ENCODE measurements around the gene SNTG2. TPM values are rescaled to one million over a fixed set of nuclear protein-coding genes. Genes with fewer than 3 reads are reported as not detected.

The SNTG2 gene
- total RNA-seq, 1 donor = under 0.01 TPM

- no peak for DNase-seq (ENCODE audit: low read depth)
- H3K4me3 ChIP-seq (ENCODE audit: low read depth, low read length) = no peak overlapping the region
- no peak for TF ChIP-seq CTCF (IDR thresholded peaks at IDR 0.05; ENCODE audit: insufficient read depth, low read depth, low read length)
Observed at GRCh38 chr2:1115843-1116539, 165.3 kb downstream of the SNTG2 start.

- no peak for TF ChIP-seq CTCF (IDR thresholded peaks at IDR 0.05; ENCODE audit: insufficient read depth, low read depth, low read length)
- H3K4me3 ChIP-seq (ENCODE audit: low read depth, low read length) = no peak overlapping the region
- DNase-seq (ENCODE audit: low read depth) = no peak
Observed at GRCh38 chr2:1117569-1117968, 166.9 kb downstream of the SNTG2 start.

GRCh38 chr2:1125217-1125616 lies 174.6 kb downstream of the SNTG2 start:
- no peak overlapping the region for H3K4me3 ChIP-seq (ENCODE audit: low read depth, low read length)
- no peak for DNase-seq (ENCODE audit: low read depth)
- no peak for TF ChIP-seq CTCF (IDR thresholded peaks at IDR 0.05; ENCODE audit: insufficient read depth, low read depth, low read length)

- H3K4me3 ChIP-seq (ENCODE audit: low read depth, low read length) = no peak overlapping the region
- no peak for DNase-seq (ENCODE audit: low read depth)
- TF ChIP-seq CTCF (IDR thresholded peaks at IDR 0.05; ENCODE audit: insufficient read depth, low read depth, low read length) = no peak
Observed at GRCh38 chr2:1125633-1126370, 175.2 kb downstream of the SNTG2 start.

GRCh38 chr2:1129982-1130381 lies 179.3 kb downstream of the SNTG2 start:
- no peak for DNase-seq (ENCODE audit: low read depth)
- TF ChIP-seq CTCF (IDR thresholded peaks at IDR 0.05; ENCODE audit: insufficient read depth, low read depth, low read length) = no peak
- H3K4me3 ChIP-seq (ENCODE audit: low read depth, low read length) = no peak overlapping the region

GRCh38 chr2:1130922-1131321 lies 180.3 kb downstream of the SNTG2 start:
- DNase-seq (ENCODE audit: low read depth) = no peak
- no peak for TF ChIP-seq CTCF (IDR thresholded peaks at IDR 0.05; ENCODE audit: insufficient read depth, low read depth, low read length)
- no peak overlapping the region for H3K4me3 ChIP-seq (ENCODE audit: low read depth, low read length)
